ENCODE measurements around the gene LTBP3. TPM values are rescaled to one million over a fixed set of nuclear protein-coding genes. Genes with fewer than 3 reads are reported as not detected.
"Not testable (repeated sequence)": the region's sequence is repeated elsewhere in the genome, so short reads cannot be mapped to it uniquely, and the experiment has no call there.

LTBP3 gene
- total RNA-seq, 1 experiment from 2014 or later = 248 TPM

GRCh38 chr11:65512311-65512710 lies 45.8 kb downstream of the LTBP3 start:
- intact Hi-C loops (cut with micrococcal nuclease) = not testable (repeated sequence)
- RAD21 ChIA-PET (ENCODE audit: low non-redundant PET in 1 of 2, low total read pairs in 2 of 2, uncharacterized antibody in 2 of 2, unreplicated experiment in 2 of 2) = interaction anchor here in 1 of 2 experiments (0.6 kb wide), 1 partner anchor 27 kb away, joined by 3 read pairs; no protein-coding TSS in a partner anchor

GRCh38 chr11:65506772-65507505 lies 51.2 kb downstream of the LTBP3 start:
- peak overlapping the region; percentile 83 for H3K27ac ChIP-seq (ENCODE audit: low read depth, low read length)
- intact Hi-C loops (cut with micrococcal nuclease) = loop anchor here (2.0 to 5.0 kb wide), 2 partner anchors 34 to 125 kb away; partner anchors contain the start of gene SLC25A45
- H4K20me1 ChIP-seq (ENCODE audit: insufficient read depth) = peaks cover 41% of the 10 kb centered on the region
- BruUV-seq (replicated peaks) = no TSS peak
- peaks cover 38 to 40% of the 10 kb centered on the region in 2 experiments for H3K36me3 ChIP-seq (ENCODE audit: control insufficient read depth in 1 of 2, insufficient read depth in 2 of 2, low read length in 2 of 2)
- peak overlapping the region; percentile 7 to 17; a peak in 1 of 4 replicates for H3K4me3 ChIP-seq (replicated peaks in 1 of 2; ENCODE audit: low read depth in 1 of 2, low read length in 2 of 2)
- H3K9ac ChIP-seq (ENCODE audit: low read length) = peak overlapping the region; percentile 45
- ATAC-seq = peak; percentile 60
- no peak overlapping the region for H2AFZ ChIP-seq (ENCODE audit: low read depth, low read length, poor library complexity, severe bottlenecking)
- DNase-seq (ENCODE audit: low read depth, low spot score) = peak; percentile 91
- ChIA-PET POLR2A (interaction anchor here (0.6 to 26.7 kb wide), 27 partner anchors 9 to 395 kb away, joined by 3 to 1499 read pairs (median 6); partner anchors contain the start of genes DPF2, FAM89B, MALAT1 and NEAT1), RAD21 (ENCODE audit: low non-redundant PET in 1 of 2, low total read pairs in 2 of 2, uncharacterized antibody in 2 of 2, unreplicated experiment in 2 of 2) (interaction anchor here (0.8 to 2.8 kb wide), 6 partner anchors 15 to 157 kb away, joined by 3 to 14 read pairs (median 3); no protein-coding TSS in a partner anchor), CTCF (interaction anchor here (0.8 to 6.1 kb wide), 7 partner anchors 29 to 154 kb away, joined by 3 to 31 read pairs (median 5); partner anchors contain the start of gene TIGD3)
- no peaks in the 10 kb centered on the region for H3K9me3 ChIP-seq (ENCODE audit: control insufficient read depth in 1 of 2, insufficient read depth in 1 of 2, low read depth in 1 of 2, low read length in 2 of 2)
- H3K4me1 ChIP-seq (ENCODE audit: control insufficient read depth in 1 of 2, insufficient read depth in 2 of 2, low read length in 2 of 2) = peaks cover 50 to 80% of the 10 kb centered on the region in 2 experiments
- peaks cover 47% of the 10 kb centered on the region for H3K79me2 ChIP-seq (ENCODE audit: insufficient read depth, low read length)
- peak overlapping the region; percentile 85 for H3K4me2 ChIP-seq (ENCODE audit: low read length)
- H3K27me3 ChIP-seq (ENCODE audit: insufficient read depth, low read length) = no peaks in the 10 kb centered on the region
- no peaks in the 10 kb centered on the region for H3K9me2 ChIP-seq (ENCODE audit: insufficient read depth)
- TF ChIP-seq ZFX (IDR thresholded peaks at IDR 0.05) = no peak
- TF ChIP-seq POLR2A (IDR thresholded peaks at IDR 0.05; ENCODE audit: borderline replicate concordance, extremely low read depth, insufficient read depth, insufficient read length) = peak; percentile 54
- TF ChIP-seq, protein P1, sequence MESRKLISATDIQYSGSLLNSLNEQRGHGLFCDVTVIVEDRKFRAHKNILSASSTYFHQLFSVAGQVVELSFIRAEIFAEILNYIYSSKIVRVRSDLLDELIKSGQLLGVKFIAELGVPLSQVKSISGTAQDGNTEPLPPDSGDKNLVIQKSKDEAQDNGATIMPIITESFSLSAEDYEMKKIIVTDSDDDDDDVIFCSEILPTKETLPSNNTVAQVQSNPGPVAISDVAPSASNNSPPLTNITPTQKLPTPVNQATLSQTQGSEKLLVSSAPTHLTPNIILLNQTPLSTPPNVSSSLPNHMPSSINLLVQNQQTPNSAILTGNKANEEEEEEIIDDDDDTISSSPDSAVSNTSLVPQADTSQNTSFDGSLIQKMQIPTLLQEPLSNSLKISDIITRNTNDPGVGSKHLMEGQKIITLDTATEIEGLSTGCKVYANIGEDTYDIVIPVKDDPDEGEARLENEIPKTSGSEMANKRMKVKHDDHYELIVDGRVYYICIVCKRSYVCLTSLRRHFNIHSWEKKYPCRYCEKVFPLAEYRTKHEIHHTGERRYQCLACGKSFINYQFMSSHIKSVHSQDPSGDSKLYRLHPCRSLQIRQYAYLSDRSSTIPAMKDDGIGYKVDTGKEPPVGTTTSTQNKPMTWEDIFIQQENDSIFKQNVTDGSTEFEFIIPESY (IDR thresholded peaks at IDR 0.05; ENCODE audit: extremely low read depth, insufficient replicate concordance, low read length) = peak; percentile 37
- TF ChIP-seq TCF7L2 (IDR thresholded peaks at IDR 0.05; ENCODE audit: borderline replicate concordance, extremely low read depth, insufficient read depth, insufficient read length) = peak; percentile 58
- TF ChIP-seq SIN3A (IDR thresholded peaks at IDR 0.05; ENCODE audit: low read depth) = no peak
- TF ChIP-seq POLR2AphosphoS5 (IDR thresholded peaks at IDR 0.05; ENCODE audit: low read depth, low read length) = peak; percentile 83
- no peak for TF ChIP-seq EGR1 (IDR thresholded peaks at IDR 0.05; ENCODE audit: low read depth)
- peak; percentile 4 for TF ChIP-seq YY1 (IDR thresholded peaks at IDR 0.05; ENCODE audit: extremely low read depth, insufficient replicate concordance, low read depth, low read length)

More at GRCh38 chr11:65512311-65512710, 45.8 kb downstream of the LTBP3 start:
- H3K4me2 ChIP-seq (ENCODE audit: low read length); H3K79me2 ChIP-seq (ENCODE audit: insufficient read depth, low read length); H3K9ac ChIP-seq (ENCODE audit: low read length); H2AFZ ChIP-seq (ENCODE audit: low read depth, low read length, poor library complexity, severe bottlenecking); H3K27me3 ChIP-seq (ENCODE audit: insufficient read depth, low read length); ATAC-seq; DNase-seq (ENCODE audit: low read depth, low spot score); H3K27ac ChIP-seq (ENCODE audit: low read depth, low read length); H3K4me3 ChIP-seq (replicated peaks in 1 of 2; ENCODE audit: low read depth in 1 of 2, low read length in 2 of 2); BruUV-seq (replicated peaks); H4K20me1 ChIP-seq (ENCODE audit: insufficient read depth); CTCF ChIA-PET; H3K9me3 ChIP-seq (ENCODE audit: control insufficient read depth in 1 of 2, insufficient read depth in 1 of 2, low read depth in 1 of 2, low read length in 2 of 2); H3K36me3 ChIP-seq (ENCODE audit: control insufficient read depth in 1 of 2, insufficient read depth in 2 of 2, low read length in 2 of 2); H3K9me2 ChIP-seq (ENCODE audit: insufficient read depth): not testable (repeated sequence)
- H3K4me1 ChIP-seq (ENCODE audit: control insufficient read depth in 1 of 2, insufficient read depth in 2 of 2, low read length in 2 of 2) = peaks cover 10 to 41% of the 10 kb centered on the region in 2 experiments
- POLR2A ChIA-PET = interaction anchor here (1.2 kb wide), 1 partner anchor 90 kb away, joined by 5 read pairs; the partner anchor contains the start of gene NEAT1

Measured in HCT116 (cell line).